Measurements from ENCODE around the gene ZNF219. TPM values are rescaled to one million over a fixed set of nuclear protein-coding genes. Genes with fewer than 3 reads are reported as not detected.

The ZNF219 gene
- total RNA-seq, 1 experiment from 2014 or later = 149 TPM

DNA sequence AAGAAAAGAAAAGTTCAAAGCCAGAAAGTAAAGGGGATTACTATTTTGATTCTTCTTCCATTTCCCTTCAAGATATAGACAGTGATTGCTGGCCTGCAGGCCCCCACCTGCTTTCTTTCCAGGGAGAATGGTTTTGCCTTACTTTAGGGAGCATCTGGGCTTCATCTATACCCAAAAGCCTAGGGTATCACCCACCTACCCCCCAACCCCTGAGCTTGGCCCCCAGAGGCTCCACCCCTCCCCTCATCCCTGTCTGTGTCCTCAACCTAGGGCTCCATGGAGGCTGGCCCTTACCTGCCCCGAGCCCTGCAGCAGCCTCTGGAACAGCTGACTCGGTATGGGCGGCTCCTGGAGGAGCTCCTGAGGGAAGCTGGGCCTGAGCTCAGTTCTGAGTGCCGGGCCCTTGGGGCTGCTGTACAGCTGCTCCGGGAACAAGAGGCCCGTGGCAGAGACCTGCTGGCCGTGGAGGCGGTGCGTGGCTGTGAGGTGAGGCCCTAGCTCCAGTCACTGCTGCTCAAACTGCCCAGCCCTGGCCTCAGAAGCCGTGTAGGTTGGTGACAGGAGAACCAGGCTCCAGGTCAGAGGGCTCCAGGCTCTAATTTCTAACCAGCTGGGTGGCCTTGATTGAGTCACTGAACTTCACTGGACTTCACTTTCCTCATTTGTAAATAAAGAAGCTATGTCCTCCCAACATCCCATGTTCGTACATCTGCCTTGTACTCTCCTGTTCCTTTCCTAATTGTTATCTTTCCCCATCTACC is 14.7 kb downstream of the ZNF219 start:
- no peaks in the 10 kb centered on the region for H3K9me3 Mint-ChIP-seq
- peaks cover 68% of the 10 kb centered on the region for H3K36me3 Mint-ChIP-seq
- no peak for TF ChIP-seq SMAD4 (CRISPR knock-in tag; IDR thresholded peaks at IDR 0.05)
- no peak overlapping the region for H3K27ac Mint-ChIP-seq
- H3K4me1 Mint-ChIP-seq = peaks cover 16% of the 10 kb centered on the region
- no peaks in the 10 kb centered on the region for H3K27me3 Mint-ChIP-seq (ENCODE audit: low read depth)
- ATAC-seq (no peak), DNase-seq (ENCODE audit: low spot score) (no peak)
- ChIA-PET CTCF (interaction anchor here (0.7 to 7.9 kb wide), 7 partner anchors 9 to 1492 kb away, joined by 3 to 132 read pairs (median 6); partner anchors contain the start of gene ARHGEF40), POLR2A (interaction anchor here (0.6 to 1.0 kb wide), 4 partner anchors 8 to 176 kb away, joined by 3 to 5 read pairs (median 3); no protein-coding TSS in a partner anchor)
- H3K4me3 Mint-ChIP-seq = no peak overlapping the region

- CTCF ChIA-PET = interaction anchor here (1.4 to 1.9 kb wide), 5 partner anchors 9 to 13 kb away, joined by 5 to 10 read pairs (median 7); no protein-coding TSS in a partner anchor
- peaks cover 75% of the 10 kb centered on the region for H3K36me3 Mint-ChIP-seq
- no peaks in the 10 kb centered on the region for H3K27me3 Mint-ChIP-seq (ENCODE audit: low read depth)
- TF ChIP-seq GTF2I (CRISPR knock-in tag; conservative IDR thresholded peaks at IDR 0.05) (no peak), ZNF138 (CRISPR knock-in tag; conservative IDR thresholded peaks at IDR 0.05) (no peak), TEAD1 (CRISPR knock-in tag; IDR thresholded peaks at IDR 0.05) (no peak), ZNF232 (CRISPR knock-in tag; IDR thresholded peaks at IDR 0.05) (no peak), ESRRA (CRISPR knock-in tag; IDR thresholded peaks at IDR 0.05; ENCODE audit: borderline replicate concordance) (no peak)
- TF ChIP-seq, protein P1, sequence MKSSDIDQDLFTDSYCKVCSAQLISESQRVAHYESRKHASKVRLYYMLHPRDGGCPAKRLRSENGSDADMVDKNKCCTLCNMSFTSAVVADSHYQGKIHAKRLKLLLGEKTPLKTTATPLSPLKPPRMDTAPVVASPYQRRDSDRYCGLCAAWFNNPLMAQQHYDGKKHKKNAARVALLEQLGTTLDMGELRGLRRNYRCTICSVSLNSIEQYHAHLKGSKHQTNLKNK (CRISPR knock-in tag; IDR thresholded peaks at IDR 0.05) = no peak
- TF ChIP-seq, protein P2, sequence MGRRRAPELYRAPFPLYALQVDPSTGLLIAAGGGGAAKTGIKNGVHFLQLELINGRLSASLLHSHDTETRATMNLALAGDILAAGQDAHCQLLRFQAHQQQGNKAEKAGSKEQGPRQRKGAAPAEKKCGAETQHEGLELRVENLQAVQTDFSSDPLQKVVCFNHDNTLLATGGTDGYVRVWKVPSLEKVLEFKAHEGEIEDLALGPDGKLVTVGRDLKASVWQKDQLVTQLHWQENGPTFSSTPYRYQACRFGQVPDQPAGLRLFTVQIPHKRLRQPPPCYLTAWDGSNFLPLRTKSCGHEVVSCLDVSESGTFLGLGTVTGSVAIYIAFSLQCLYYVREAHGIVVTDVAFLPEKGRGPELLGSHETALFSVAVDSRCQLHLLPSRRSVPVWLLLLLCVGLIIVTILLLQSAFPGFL (CRISPR knock-in tag; IDR thresholded peaks at IDR 0.05; ENCODE audit: borderline replicate concordance) = no peak
- TF ChIP-seq, protein P3, sequence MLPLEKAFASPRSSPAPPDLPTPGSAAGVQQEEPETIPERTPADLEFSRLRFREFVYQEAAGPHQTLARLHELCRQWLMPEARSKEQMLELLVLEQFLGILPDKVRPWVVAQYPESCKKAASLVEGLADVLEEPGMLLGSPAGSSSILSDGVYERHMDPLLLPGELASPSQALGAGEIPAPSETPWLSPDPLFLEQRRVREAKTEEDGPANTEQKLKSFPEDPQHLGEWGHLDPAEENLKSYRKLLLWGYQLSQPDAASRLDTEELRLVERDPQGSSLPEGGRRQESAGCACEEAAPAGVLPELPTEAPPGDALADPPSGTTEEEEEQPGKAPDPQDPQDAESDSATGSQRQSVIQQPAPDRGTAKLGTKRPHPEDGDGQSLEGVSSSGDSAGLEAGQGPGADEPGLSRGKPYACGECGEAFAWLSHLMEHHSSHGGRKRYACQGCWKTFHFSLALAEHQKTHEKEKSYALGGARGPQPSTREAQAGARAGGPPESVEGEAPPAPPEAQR (CRISPR knock-in tag; IDR thresholded peaks at IDR 0.05) = no peak
- peaks cover 2% of the 10 kb centered on the region for H3K4me1 Mint-ChIP-seq
- H3K9me3 Mint-ChIP-seq = no peaks in the 10 kb centered on the region
- DNase-seq (ENCODE audit: low spot score) (no peak), ATAC-seq (no peak; the same call in 1 of the 2 replicates)
- POLR2A ChIA-PET = interaction anchor here (0.6 to 1.3 kb wide), 2 partner anchors 11 to 15 kb away, joined by 3 to 4 read pairs; no protein-coding TSS in a partner anchor
- no peak overlapping the region for H3K27ac Mint-ChIP-seq
- no peak overlapping the region for H3K4me3 Mint-ChIP-seq
These were observed 16.8 kb downstream of the ZNF219 start for GRCh38 chr14:21081521-21082142.

GRCh38 chr14:21078726-21079125 is 19.7 kb downstream of the ZNF219 start:
- H3K27ac Mint-ChIP-seq = no peak overlapping the region
- H3K27me3 Mint-ChIP-seq (ENCODE audit: low read depth) = no peaks in the 10 kb centered on the region
- ATAC-seq (no peak), DNase-seq (ENCODE audit: low spot score) (no peak)
- H3K9me3 Mint-ChIP-seq = no peaks in the 10 kb centered on the region
- peaks cover 72% of the 10 kb centered on the region for H3K36me3 Mint-ChIP-seq
- ChIA-PET POLR2A (no interaction called here), CTCF (interaction anchor here (1.4 to 2.5 kb wide), 2 partner anchors 10 to 12 kb away, joined by 3 to 9 read pairs; no protein-coding TSS in a partner anchor)
- no peak overlapping the region for H3K4me3 Mint-ChIP-seq
- no peaks in the 10 kb centered on the region for H3K4me1 Mint-ChIP-seq
- TF ChIP-seq SMAD4 (CRISPR knock-in tag; IDR thresholded peaks at IDR 0.05) = no peak
- TF ChIP-seq GRHL2 (CRISPR knock-in tag; IDR thresholded peaks at IDR 0.05; ENCODE audit: insufficient replicate concordance, severe bottlenecking) = no peak
- TF ChIP-seq, protein P4, sequence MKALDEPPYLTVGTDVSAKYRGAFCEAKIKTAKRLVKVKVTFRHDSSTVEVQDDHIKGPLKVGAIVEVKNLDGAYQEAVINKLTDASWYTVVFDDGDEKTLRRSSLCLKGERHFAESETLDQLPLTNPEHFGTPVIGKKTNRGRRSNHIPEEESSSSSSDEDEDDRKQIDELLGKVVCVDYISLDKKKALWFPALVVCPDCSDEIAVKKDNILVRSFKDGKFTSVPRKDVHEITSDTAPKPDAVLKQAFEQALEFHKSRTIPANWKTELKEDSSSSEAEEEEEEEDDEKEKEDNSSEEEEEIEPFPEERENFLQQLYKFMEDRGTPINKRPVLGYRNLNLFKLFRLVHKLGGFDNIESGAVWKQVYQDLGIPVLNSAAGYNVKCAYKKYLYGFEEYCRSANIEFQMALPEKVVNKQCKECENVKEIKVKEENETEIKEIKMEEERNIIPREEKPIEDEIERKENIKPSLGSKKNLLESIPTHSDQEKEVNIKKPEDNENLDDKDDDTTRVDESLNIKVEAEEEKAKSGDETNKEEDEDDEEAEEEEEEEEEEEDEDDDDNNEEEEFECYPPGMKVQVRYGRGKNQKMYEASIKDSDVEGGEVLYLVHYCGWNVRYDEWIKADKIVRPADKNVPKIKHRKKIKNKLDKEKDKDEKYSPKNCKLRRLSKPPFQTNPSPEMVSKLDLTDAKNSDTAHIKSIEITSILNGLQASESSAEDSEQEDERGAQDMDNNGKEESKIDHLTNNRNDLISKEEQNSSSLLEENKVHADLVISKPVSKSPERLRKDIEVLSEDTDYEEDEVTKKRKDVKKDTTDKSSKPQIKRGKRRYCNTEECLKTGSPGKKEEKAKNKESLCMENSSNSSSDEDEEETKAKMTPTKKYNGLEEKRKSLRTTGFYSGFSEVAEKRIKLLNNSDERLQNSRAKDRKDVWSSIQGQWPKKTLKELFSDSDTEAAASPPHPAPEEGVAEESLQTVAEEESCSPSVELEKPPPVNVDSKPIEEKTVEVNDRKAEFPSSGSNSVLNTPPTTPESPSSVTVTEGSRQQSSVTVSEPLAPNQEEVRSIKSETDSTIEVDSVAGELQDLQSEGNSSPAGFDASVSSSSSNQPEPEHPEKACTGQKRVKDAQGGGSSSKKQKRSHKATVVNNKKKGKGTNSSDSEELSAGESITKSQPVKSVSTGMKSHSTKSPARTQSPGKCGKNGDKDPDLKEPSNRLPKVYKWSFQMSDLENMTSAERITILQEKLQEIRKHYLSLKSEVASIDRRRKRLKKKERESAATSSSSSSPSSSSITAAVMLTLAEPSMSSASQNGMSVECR (CRISPR knock-in tag; IDR thresholded peaks at IDR 0.05; ENCODE audit: borderline replicate concordance) = no peak
- TF ChIP-seq MYBL2 (CRISPR knock-in tag; IDR thresholded peaks at IDR 0.05) = no peak
- TF ChIP-seq IRF2 (CRISPR knock-in tag; IDR thresholded peaks at IDR 0.05; ENCODE audit: borderline replicate concordance, low read depth) = no peak
- TF ChIP-seq, protein P5, sequence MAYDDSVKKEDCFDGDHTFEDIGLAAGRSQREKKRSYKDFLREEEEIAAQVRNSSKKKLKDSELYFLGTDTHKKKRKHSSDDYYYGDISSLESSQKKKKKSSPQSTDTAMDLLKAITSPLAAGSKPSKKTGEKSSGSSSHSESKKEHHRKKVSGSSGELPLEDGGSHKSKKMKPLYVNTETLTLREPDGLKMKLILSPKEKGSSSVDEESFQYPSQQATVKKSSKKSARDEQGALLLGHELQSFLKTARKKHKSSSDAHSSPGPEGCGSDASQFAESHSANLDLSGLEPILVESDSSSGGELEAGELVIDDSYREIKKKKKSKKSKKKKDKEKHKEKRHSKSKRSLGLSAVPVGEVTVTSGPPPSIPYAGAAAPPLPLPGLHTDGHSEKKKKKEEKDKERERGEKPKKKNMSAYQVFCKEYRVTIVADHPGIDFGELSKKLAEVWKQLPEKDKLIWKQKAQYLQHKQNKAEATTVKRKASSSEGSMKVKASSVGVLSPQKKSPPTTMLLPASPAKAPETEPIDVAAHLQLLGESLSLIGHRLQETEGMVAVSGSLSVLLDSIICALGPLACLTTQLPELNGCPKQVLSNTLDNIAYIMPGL (CRISPR knock-in tag; IDR thresholded peaks at IDR 0.05) = no peak
- TF ChIP-seq, protein P6, sequence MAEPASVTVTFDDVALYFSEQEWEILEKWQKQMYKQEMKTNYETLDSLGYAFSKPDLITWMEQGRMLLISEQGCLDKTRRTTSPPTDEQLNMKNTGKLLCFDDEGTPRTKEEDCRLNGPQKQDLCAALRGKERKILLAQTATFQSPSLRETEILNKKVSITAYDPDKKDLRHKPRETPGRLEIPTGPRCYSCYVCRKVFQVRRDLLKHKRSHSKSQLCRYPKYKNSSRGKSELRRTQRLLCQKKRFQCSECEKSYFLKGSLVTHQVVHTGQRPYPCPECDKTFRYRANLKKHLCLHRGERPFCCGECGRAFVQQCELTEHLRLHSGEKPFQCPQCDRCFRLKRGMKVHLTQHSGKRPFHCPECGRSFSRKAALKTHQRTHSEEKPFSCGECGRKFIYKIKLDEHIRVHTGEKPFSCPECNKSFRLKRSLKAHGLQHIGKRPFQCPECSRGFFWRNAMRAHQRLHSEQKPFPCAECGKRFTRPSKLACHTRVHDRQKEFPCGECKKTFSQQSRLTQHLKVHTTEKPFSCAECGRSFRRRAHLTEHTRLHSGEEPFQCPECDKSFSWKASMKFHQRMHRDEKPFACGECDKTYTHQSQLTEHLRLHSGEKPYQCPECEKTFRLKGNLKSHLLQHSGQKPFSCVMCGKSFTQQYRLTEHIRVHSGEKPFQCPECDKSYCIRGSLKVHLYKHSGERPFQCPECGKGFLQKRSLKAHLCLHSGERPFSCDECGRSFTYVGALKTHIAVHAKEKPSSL (CRISPR knock-in tag; conservative IDR thresholded peaks at IDR 0.05) = no peak
- TF ChIP-seq ERG (CRISPR knock-in tag; IDR thresholded peaks at IDR 0.05) = no peak

Measured in WTC11 (cell line).